ENCODE measurements around the gene CARD19.

DNA sequence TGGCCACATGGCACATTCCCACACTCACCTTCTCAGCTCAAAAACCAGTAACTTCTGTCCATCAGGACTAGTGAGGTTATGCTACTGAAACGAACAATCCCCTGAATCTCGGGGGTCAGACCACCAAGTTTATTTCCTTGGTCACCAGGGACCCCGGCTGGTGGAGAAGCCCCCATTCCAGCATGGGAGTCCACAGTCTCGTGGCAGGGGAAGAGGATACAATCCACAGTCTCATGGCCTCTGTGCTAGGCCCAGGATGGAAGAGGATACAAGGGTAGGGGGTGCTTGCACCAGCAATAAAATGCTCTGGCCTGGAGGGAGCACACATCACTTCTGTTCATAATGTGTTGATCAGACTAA lies 7.4 kb upstream of the CARD19 start:
- TF ChIP-seq CTCF (IDR thresholded peaks at IDR 0.05 in 4 of 5, conservative IDR thresholded peaks at IDR 0.05 in 1 of 5) = no peak
- TF ChIP-seq POLR2A (IDR thresholded peaks at IDR 0.05) = no peak

Data from gastrocnemius medialis (tissue), 4 donors.